Measurements from ENCODE around the gene WFDC9.

Gene WFDC9

GRCh38 chr20:45564760-45565276 is 66.3 kb downstream of the WFDC9 start:
- no peak for DNase-seq (ENCODE audit: low read depth)
- TF ChIP-seq CTCF (IDR thresholded peaks at IDR 0.05; ENCODE audit: low read depth, low read length, missing control alignments), result no peak
- no peak overlapping the region for H3K4me3 ChIP-seq (ENCODE audit: low read depth, low read length)
- in situ Hi-C loops (cut with HindIII; ENCODE audit: low sequenced_read_pairs), result no loop called here
